IMR-90 (cell line): ENCODE data around the gene RABIF.

Source experiments
- CHD1 ChIP-seq: IDR thresholded peaks from 2 replicates; pipeline ENCODE4 v1.6.1; 2012; ENCODE audit warnings: low read depth, low read length, improper control_type of control experiment
- MAFK ChIP-seq: IDR thresholded peaks from 2 replicates; pipeline ENCODE4 v1.6.1; 2012; ENCODE audit warnings: low read depth, low read length, improper control_type of control experiment
- POLR2A ChIP-seq: IDR thresholded peaks from 2 replicates; pipeline ENCODE4 v1.6.1; 2012; ENCODE audit warnings: mild to moderate bottlenecking, low read depth, low read length
- RAD21 ChIP-seq: IDR thresholded peaks from 2 replicates; pipeline ENCODE4 v1.6.1; 2012; ENCODE audit warnings: low read length, improper control_type of control experiment
- RFX5 ChIP-seq: IDR thresholded peaks from 2 replicates; pipeline ENCODE4 v1.8.0; 2012; ENCODE audit warnings: low read depth, mild to moderate bottlenecking, low read length, moderate library complexity
- TF ChIP-seq, protein P1 (sequence below): conservative IDR thresholded peaks from 2 replicates; pipeline ENCODE4 v1.5.1; 2012; ENCODE audit warnings: mild to moderate bottlenecking, low read depth, low read length, improper control_type of control experiment
- TF ChIP-seq, protein P2 (sequence below): fragments of 150-350 bp; IDR thresholded peaks from 2 replicates; pipeline ENCODE4 v1.6.1; 2017; ENCODE audit warnings: mild to moderate bottlenecking, antibody characterized with exemption, low read length, low read depth

DNA sequence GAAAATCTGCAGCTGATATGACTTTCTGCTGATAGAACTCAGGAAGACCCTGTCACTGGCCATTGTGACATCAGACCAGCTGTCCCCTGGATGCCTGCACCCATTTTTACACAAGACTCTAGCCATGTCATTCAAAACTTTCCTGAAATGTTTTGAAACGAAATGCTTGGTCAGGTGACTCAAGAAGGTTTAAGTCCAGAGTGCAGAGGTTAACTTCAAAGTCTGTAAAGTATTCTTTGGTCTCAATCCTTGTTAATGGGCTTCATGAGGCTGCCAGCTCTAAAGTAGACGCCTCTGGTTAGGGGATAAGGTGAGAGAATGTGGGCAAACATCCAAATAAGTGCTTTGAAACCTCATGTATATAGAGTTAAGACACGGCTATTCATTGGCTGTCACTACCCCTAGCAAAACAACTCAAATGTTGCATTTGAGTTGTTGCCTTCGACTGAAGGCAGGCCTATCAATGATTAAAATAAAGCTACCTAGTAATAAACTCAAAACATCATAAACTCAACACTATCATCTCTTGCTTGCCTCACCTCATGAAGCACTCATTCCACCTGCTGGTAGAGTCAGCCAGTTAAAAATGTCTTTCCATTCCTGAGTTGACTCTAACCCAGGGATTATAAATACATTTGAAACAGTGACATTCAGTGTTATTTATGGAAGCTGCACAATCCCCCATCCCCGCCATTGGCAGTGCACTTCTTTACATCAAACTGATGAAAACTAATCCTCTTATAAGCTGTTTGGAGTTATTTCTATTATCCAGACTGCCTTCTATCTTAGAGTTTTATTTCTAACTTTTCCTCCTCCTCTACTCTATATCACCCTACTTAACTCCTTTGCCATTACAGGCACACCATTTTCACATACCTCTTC lies 26.0 kb downstream of the RABIF start:
- TF ChIP-seq RFX5 (no peak), MAFK (no peak), CHD1 (no peak), POLR2A (no peak), RAD21 (no peak)
- TF ChIP-seq, protein P1, sequence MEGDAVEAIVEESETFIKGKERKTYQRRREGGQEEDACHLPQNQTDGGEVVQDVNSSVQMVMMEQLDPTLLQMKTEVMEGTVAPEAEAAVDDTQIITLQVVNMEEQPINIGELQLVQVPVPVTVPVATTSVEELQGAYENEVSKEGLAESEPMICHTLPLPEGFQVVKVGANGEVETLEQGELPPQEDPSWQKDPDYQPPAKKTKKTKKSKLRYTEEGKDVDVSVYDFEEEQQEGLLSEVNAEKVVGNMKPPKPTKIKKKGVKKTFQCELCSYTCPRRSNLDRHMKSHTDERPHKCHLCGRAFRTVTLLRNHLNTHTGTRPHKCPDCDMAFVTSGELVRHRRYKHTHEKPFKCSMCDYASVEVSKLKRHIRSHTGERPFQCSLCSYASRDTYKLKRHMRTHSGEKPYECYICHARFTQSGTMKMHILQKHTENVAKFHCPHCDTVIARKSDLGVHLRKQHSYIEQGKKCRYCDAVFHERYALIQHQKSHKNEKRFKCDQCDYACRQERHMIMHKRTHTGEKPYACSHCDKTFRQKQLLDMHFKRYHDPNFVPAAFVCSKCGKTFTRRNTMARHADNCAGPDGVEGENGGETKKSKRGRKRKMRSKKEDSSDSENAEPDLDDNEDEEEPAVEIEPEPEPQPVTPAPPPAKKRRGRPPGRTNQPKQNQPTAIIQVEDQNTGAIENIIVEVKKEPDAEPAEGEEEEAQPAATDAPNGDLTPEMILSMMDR: no peak
- TF ChIP-seq, protein P2, sequence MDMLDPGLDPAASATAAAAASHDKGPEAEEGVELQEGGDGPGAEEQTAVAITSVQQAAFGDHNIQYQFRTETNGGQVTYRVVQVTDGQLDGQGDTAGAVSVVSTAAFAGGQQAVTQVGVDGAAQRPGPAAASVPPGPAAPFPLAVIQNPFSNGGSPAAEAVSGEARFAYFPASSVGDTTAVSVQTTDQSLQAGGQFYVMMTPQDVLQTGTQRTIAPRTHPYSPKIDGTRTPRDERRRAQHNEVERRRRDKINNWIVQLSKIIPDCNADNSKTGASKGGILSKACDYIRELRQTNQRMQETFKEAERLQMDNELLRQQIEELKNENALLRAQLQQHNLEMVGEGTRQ: no peak
